GM12878 (cell line): ENCODE results near the gene SMAD1. TPM values are rescaled to one million over a fixed set of nuclear protein-coding genes. Genes with fewer than 3 reads are reported as not detected.

Experiments
- ASH2L ChIP-seq: fragments of 300-600, 200-600 bp; sonication (generic); IDR thresholded peaks from 2 replicates; pipeline ENCODE4 v1.6.1; 2017; ENCODE audit warnings: low read depth, mild to moderate bottlenecking, borderline replicate concordance
- BACH1 ChIP-seq: fragments of 450-650 bp; IDR thresholded peaks from 2 replicates; pipeline ENCODE4 v1.6.1; 2017; ENCODE audit warnings: mild to moderate bottlenecking, borderline replicate concordance
- JUNB ChIP-seq: IDR thresholded peaks from 2 replicates; pipeline ENCODE4 v1.6.1; 2016; ENCODE audit warnings: antibody characterized with exemption, mild to moderate bottlenecking
- RELB ChIP-seq: fragments of 450-650 bp; IDR thresholded peaks from 2 replicates; pipeline ENCODE4 v1.6.1; 2017; ENCODE audit warnings: low read depth, mild to moderate bottlenecking, moderate library complexity
- ZBED1 ChIP-seq: IDR thresholded peaks from 2 replicates; pipeline ENCODE4 v1.6.1; 2016; ENCODE audit warnings: borderline replicate concordance
- ZBTB40 ChIP-seq: fragments of 450-650 bp; IDR thresholded peaks from 2 replicates; pipeline ENCODE4 v1.6.1; 2016; ENCODE audit warnings: mild to moderate bottlenecking, moderate library complexity, borderline replicate concordance
- polyA plus RNA-seq, 11 experiments: library from polyadenylated mRNA; depleted of rRNA in 4 of 11; unstranded in 6 of 11; stranded (reverse) in 5 of 11; fragments of >200 nt; fragmentation: Nextera tagmentation in 4 of 11; fragmentation: Illumina TruSeq in 1 of 11; extraction: Ambion mirVana in 4 of 11; extraction: Trizol in 1 of 11; gene quantifications; 1 replicate in 1 of 11; 2 replicates in 10 of 11; pipeline versions ENCODE4 v1.2.1 to v1.2.3, GENCODE V29; 2011 to 2016; ENCODE audit warnings: inconsistent platforms in 2 of 11, missing spikeins in 2 of 11, low read depth in 1 of 11
- total RNA-seq, 4 experiments: library from RNA; depleted of rRNA in 3 of 4; stranded (reverse); fragments of >200 nt in 3 of 4; fragmentation: Illumina TruSeq in 1 of 4; extraction: Trizol in 1 of 4; gene quantifications; 2 replicates each; pipeline versions ENCODE4 v1.2.1 to v1.2.3, GENCODE V29; 2013 to 2021
- TF ChIP-seq, protein P1 (sequence below): fragments of 150-350 bp; IDR thresholded peaks from 2 replicates; pipeline ENCODE4 v1.6.1; 2016; ENCODE audit warnings: low read depth, low read length
- TF ChIP-seq, protein P2 (sequence below): IDR thresholded peaks from 2 replicates; pipeline ENCODE4 v1.6.1; 2012; ENCODE audit warnings: low read depth, low read length, improper control_type of control experiment

The SMAD1 gene
- total and polyA plus RNA-seq, 10 of the 15 experiments (the other 5 are each of a cell fraction or from before 2014, with no cell fraction given), result 0.29 to 17.5 (median 13.6) TPM

GRCh38 chr4:145565328-145565727 lies 83.7 kb downstream of the SMAD1 start (continued):
- TF ChIP-seq RELB (no peak), ZBTB40 (no peak), BACH1 (no peak), ZBED1 (no peak), ASH2L (no peak), JUNB (no peak)
- TF ChIP-seq, protein P1, sequence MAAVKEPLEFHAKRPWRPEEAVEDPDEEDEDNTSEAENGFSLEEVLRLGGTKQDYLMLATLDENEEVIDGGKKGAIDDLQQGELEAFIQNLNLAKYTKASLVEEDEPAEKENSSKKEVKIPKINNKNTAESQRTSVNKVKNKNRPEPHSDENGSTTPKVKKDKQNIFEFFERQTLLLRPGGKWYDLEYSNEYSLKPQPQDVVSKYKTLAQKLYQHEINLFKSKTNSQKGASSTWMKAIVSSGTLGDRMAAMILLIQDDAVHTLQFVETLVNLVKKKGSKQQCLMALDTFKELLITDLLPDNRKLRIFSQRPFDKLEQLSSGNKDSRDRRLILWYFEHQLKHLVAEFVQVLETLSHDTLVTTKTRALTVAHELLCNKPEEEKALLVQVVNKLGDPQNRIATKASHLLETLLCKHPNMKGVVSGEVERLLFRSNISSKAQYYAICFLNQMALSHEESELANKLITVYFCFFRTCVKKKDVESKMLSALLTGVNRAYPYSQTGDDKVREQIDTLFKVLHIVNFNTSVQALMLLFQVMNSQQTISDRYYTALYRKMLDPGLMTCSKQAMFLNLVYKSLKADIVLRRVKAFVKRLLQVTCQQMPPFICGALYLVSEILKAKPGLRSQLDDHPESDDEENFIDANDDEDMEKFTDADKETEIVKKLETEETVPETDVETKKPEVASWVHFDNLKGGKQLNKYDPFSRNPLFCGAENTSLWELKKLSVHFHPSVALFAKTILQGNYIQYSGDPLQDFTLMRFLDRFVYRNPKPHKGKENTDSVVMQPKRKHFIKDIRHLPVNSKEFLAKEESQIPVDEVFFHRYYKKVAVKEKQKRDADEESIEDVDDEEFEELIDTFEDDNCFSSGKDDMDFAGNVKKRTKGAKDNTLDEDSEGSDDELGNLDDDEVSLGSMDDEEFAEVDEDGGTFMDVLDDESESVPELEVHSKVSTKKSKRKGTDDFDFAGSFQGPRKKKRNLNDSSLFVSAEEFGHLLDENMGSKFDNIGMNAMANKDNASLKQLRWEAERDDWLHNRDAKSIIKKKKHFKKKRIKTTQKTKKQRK, result no peak
- TF ChIP-seq, protein P2, sequence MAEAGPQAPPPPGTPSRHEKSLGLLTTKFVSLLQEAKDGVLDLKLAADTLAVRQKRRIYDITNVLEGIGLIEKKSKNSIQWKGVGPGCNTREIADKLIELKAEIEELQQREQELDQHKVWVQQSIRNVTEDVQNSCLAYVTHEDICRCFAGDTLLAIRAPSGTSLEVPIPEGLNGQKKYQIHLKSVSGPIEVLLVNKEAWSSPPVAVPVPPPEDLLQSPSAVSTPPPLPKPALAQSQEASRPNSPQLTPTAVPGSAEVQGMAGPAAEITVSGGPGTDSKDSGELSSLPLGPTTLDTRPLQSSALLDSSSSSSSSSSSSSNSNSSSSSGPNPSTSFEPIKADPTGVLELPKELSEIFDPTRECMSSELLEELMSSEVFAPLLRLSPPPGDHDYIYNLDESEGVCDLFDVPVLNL, result no peak
